Measurements from ENCODE around the gene KCNAB2.

Gene KCNAB2

GRCh38 chr1:6030132-6030531, 15.6 kb upstream of the KCNAB2 start:
- Histone ChIP-seq H3K36me3 (replicated peaks; ENCODE audit: insufficient read depth, low read length) (0 out of 2 replicates have a peak, but pooled peaks cover 5% of the 10 kb centered on the region), H4K20me1 (ENCODE audit: insufficient read depth, low read length) (peaks cover 13% of the 10 kb centered on the region), H3K79me2 (ENCODE audit: low read length) (peaks cover 98% of the 10 kb centered on the region), H3K9me2 (replicated peaks; ENCODE audit: insufficient read depth, low read length) (no peaks in the 10 kb centered on the region), H2AFZ (ENCODE audit: low read length) (no peak overlapping the region), H3K4me2 (ENCODE audit: low read depth, low read length) (no peak overlapping the region), H3K4me1 (ENCODE audit: low read length) (peaks cover 14% of the 10 kb centered on the region), H3K27me3 (replicated peaks; ENCODE audit: insufficient read depth, low read length) (no peaks in the 10 kb centered on the region), H3K27ac (ENCODE audit: low read length) (no peak overlapping the region), H3K9ac (ENCODE audit: low read length) (no peak overlapping the region), H3F3A (ENCODE audit: insufficient read depth, low read length) (peaks cover 5% of the 10 kb centered on the region), H3K4me3 (ENCODE audit: low read length) (no peak overlapping the region), H3K9me3 (replicated peaks; ENCODE audit: insufficient read depth, low read length) (no peaks in the 10 kb centered on the region)
- DNase-seq, result no peak
- TF ChIP-seq EZH2 (optimal IDR thresholded peaks at IDR 0.05; ENCODE audit: low read depth, low read length), result no peak

GRCh38 chr1:6030547-6031261, 15.0 kb upstream of the KCNAB2 start:
- peaks cover 13% of the 10 kb centered on the region for H4K20me1 ChIP-seq (ENCODE audit: insufficient read depth, low read length)
- peaks cover 13% of the 10 kb centered on the region for H3K4me1 ChIP-seq (ENCODE audit: low read length)
- no peak overlapping the region for H3K4me2 ChIP-seq (ENCODE audit: low read depth, low read length)
- H3K4me3 ChIP-seq (ENCODE audit: low read length), result no peak overlapping the region
- no peak overlapping the region for H3K27ac ChIP-seq (ENCODE audit: low read length)
- 0 out of 2 replicates have a peak, but pooled peaks cover 5% of the 10 kb centered on the region for H3K36me3 ChIP-seq (replicated peaks; ENCODE audit: insufficient read depth, low read length)
- no peaks in the 10 kb centered on the region for H3F3A ChIP-seq (ENCODE audit: insufficient read depth, low read length)
- no peaks in the 10 kb centered on the region for H3K9me2 ChIP-seq (replicated peaks; ENCODE audit: insufficient read depth, low read length)
- H3K27me3 ChIP-seq (replicated peaks; ENCODE audit: insufficient read depth, low read length), result no peaks in the 10 kb centered on the region
- TF ChIP-seq EZH2 (optimal IDR thresholded peaks at IDR 0.05; ENCODE audit: low read depth, low read length), result no peak
- no peak for TF ChIP-seq EZH2phosphoT487 (IDR thresholded peaks at IDR 0.05; ENCODE audit: low read length)
- TF ChIP-seq CTCF (IDR thresholded peaks at IDR 0.05; ENCODE audit: low read length), result no peak
- H3K9me3 ChIP-seq (replicated peaks; ENCODE audit: insufficient read depth, low read length), result no peaks in the 10 kb centered on the region
- H2AFZ ChIP-seq (ENCODE audit: low read length), result no peak overlapping the region
- DNase-seq, result no peak
- no peak overlapping the region for H3K9ac ChIP-seq (ENCODE audit: low read length)
- peaks cover 98% of the 10 kb centered on the region for H3K79me2 ChIP-seq (ENCODE audit: low read length)

- H3K36me3 ChIP-seq (replicated peaks; ENCODE audit: insufficient read depth, low read length), result 0 out of 2 replicates have a peak, but pooled peaks cover 5% of the 10 kb centered on the region
- no peaks in the 10 kb centered on the region for H3K9me3 ChIP-seq (replicated peaks; ENCODE audit: insufficient read depth, low read length)
- H3K9me2 ChIP-seq (replicated peaks; ENCODE audit: insufficient read depth, low read length), result no peaks in the 10 kb centered on the region
- peaks cover 13% of the 10 kb centered on the region for H4K20me1 ChIP-seq (ENCODE audit: insufficient read depth, low read length)
- H3K4me1 ChIP-seq (ENCODE audit: low read length), result peaks cover 4% of the 10 kb centered on the region; the same call in 1 of the 2 replicates
- no peak overlapping the region for H3K27ac ChIP-seq (ENCODE audit: low read length)
- no peaks in the 10 kb centered on the region for H3F3A ChIP-seq (ENCODE audit: insufficient read depth, low read length)
- no peak for TF ChIP-seq CTCF (IDR thresholded peaks at IDR 0.05; ENCODE audit: low read length)
- no peak for TF ChIP-seq EZH2 (optimal IDR thresholded peaks at IDR 0.05; ENCODE audit: low read depth, low read length)
- no peak for TF ChIP-seq EZH2phosphoT487 (IDR thresholded peaks at IDR 0.05; ENCODE audit: low read length)
- no peaks in the 10 kb centered on the region for H3K27me3 ChIP-seq (replicated peaks; ENCODE audit: insufficient read depth, low read length)
- H3K79me2 ChIP-seq (ENCODE audit: low read length), result peaks cover 93% of the 10 kb centered on the region
- no peak overlapping the region for H3K9ac ChIP-seq (ENCODE audit: low read length)
- no peak overlapping the region for H3K4me2 ChIP-seq (ENCODE audit: low read depth, low read length)
- no peak overlapping the region for H2AFZ ChIP-seq (ENCODE audit: low read length)
- no peak overlapping the region for H3K4me3 ChIP-seq (ENCODE audit: low read length)
- no peak for DNase-seq
These were observed 12.6 kb upstream of the KCNAB2 start for GRCh38 chr1:6033124-6033523.

Data from MM.1S (cell line).